HepG2 (cell line): ENCODE results near the gene PHF5A. TPM values are rescaled to one million over a fixed set of nuclear protein-coding genes. Genes with fewer than 3 reads are reported as not detected.

Experiments used
- ATAC-seq: fragments of 200-7000 bp; cut with Tn5 transposase; 3 replicates; pipeline ENCODE4 v1.9.1; 2020; ENCODE audit warnings: mild to moderate bottlenecking, moderate library complexity
- BruUV-seq: library from RNA; stranded (reverse); fragments of 400-500 nt; replicated peaks from 2 replicates; lab custom pipeline; 2021; lab: Mats Ljungman, UMichigan
- CTCF ChIA-PET: fragments of 300-600 bp; formaldehyde crosslinking; extraction: SDS; loops from one replicate; lab custom pipeline; 2021; ENCODE audit warnings: low total read pairs, inconsistent platforms, low intra/inter-chr PET ratio; lab: Yijun Ruan, JAX
- POLR2A ChIA-PET: fragments of 350-600 bp; sonication (Branson Sonifier 250); formaldehyde crosslinking; loops from one replicate; lab custom pipeline; 2020; ENCODE audit warnings: antibody characterized with exemption, inconsistent platforms; lab: Yijun Ruan, JAX
- DNase-seq: peaks from one replicate; pipeline ENCODE4 v3.0.0-alpha.2; 2015; ENCODE audit warnings: low spot score
- FAIRE-seq: peaks from 3 replicates; lab custom pipeline; 2011; peaks lifted over from hg19 to GRCh38; lab: Jason Lieb, UNC
- H2AFZ ChIP-seq: one replicate; pipeline ENCODE4 v1.6.1; 2011; ENCODE audit warnings: low read length, inconsistent platforms
- H3K27ac ChIP-seq: fragments of 300-600 bp; 3 replicates; pipeline ENCODE4 v1.8.0; 2011; ENCODE audit warnings: mixed run types, mild to moderate bottlenecking, mixed read lengths, low read length, inconsistent platforms; ENCODE audit not compliant: insufficient read depth; ENCODE audit errors: extremely low read length
- H3K27me3 ChIP-seq, 2 experiments: fragments of 200-600 bp in 1 of 2; 2 replicates in 1 of 2; 3 replicates in 1 of 2; pipeline versions ENCODE4 v1.6.0 to v1.8.0; 2011; ENCODE audit warnings: low read length in 2 of 2, mild to moderate bottlenecking in 2 of 2, moderate library complexity in 2 of 2, inconsistent platforms in 1 of 2; ENCODE audit not compliant: insufficient read depth in 2 of 2, control insufficient read depth in 1 of 2
- H3K36me3 ChIP-seq, 2 experiments: fragments of 200-600 bp in 1 of 2; replicated peaks in 1 of 2; 2 replicates in 1 of 2; 3 replicates in 1 of 2; pipeline versions ENCODE4 v1.5.1 to v1.8.0; 2011; ENCODE audit warnings: low read length in 2 of 2, inconsistent platforms in 1 of 2; ENCODE audit not compliant: insufficient read depth in 2 of 2, control insufficient read depth in 1 of 2
- H3K4me1 ChIP-seq: 2 replicates; pipeline ENCODE4 v1.5.1; 2012; ENCODE audit warnings: low read length, inconsistent platforms; ENCODE audit not compliant: insufficient read depth
- H3K4me2 ChIP-seq: 2 replicates; pipeline ENCODE4 v1.6.0; 2011; ENCODE audit warnings: low read depth, low read length, inconsistent platforms
- H3K4me3 ChIP-seq, 3 experiments: fragments of 200-600 bp in 1 of 3; sonication (generic), shearing (Covaris generic) in 1 of 3; replicated peaks in 1 of 3; 2 replicates each; pipeline ENCODE4 v1.5.1; 2011 to 2016; ENCODE audit warnings: low read length in 3 of 3, inconsistent platforms in 2 of 3, low read depth in 2 of 3, mild to moderate bottlenecking in 2 of 3, control low read depth in 1 of 3, mixed read lengths in 1 of 3; ENCODE audit not compliant: insufficient read depth in 1 of 3
- H3K79me2 ChIP-seq: one replicate; pipeline ENCODE4 v1.6.1; 2011; ENCODE audit warnings: low read length, inconsistent platforms; ENCODE audit not compliant: insufficient read depth
- H3K9ac ChIP-seq: 2 replicates; pipeline ENCODE4 v1.6.0; 2011; ENCODE audit warnings: mild to moderate bottlenecking, low read depth, low read length, inconsistent platforms; ENCODE audit not compliant: insufficient read depth
- H3K9me3 ChIP-seq: 2 replicates; pipeline ENCODE4 v1.5.1; 2012; ENCODE audit warnings: mild to moderate bottlenecking, low read length
- H4K20me1 ChIP-seq: 2 replicates; pipeline ENCODE4 v1.6.0; 2011; ENCODE audit warnings: inconsistent platforms, mild to moderate bottlenecking, low read length, moderate library complexity; ENCODE audit not compliant: insufficient read depth
- BCL3 ChIP-seq: sonication (generic); formaldehyde crosslinking; IDR thresholded peaks from 2 replicates; pipeline ENCODE4 v1.5.1; 2020; ENCODE audit warnings: mild to moderate bottlenecking, missing genetic modification reagents, moderate library complexity
- KDM1A ChIP-seq: IDR thresholded peaks from 2 replicates; pipeline ENCODE4 v1.6.1; 2016; ENCODE audit warnings: missing compliant biosample characterization
- MAFF ChIP-seq: IDR thresholded peaks from 2 replicates; pipeline ENCODE4 v1.6.1; 2011; ENCODE audit warnings: low read depth, low read length, improper control_type of control experiment
- REXO4 ChIP-seq: sonication (generic); formaldehyde crosslinking; IDR thresholded peaks from 2 replicates; pipeline ENCODE4 v1.8.0; 2022; ENCODE audit warnings: missing genetic modification reagents, mild to moderate bottlenecking, borderline replicate concordance
- RFXAP ChIP-seq: sonication (generic); formaldehyde crosslinking; IDR thresholded peaks from 2 replicates; pipeline ENCODE4 v1.4.0; 2020; ENCODE audit warnings: missing genetic modification reagents, borderline replicate concordance
- SIN3B ChIP-seq: fragments of 150-350 bp; IDR thresholded peaks from 2 replicates; pipeline ENCODE4 v1.6.1; 2014; ENCODE audit warnings: low read length
- SKIL ChIP-seq: sonication (generic); formaldehyde crosslinking; IDR thresholded peaks from 2 replicates; pipeline ENCODE4 v1.8.0; 2022; ENCODE audit warnings: missing genetic modification reagents, mild to moderate bottlenecking, moderate library complexity, borderline replicate concordance
- SMAD1 ChIP-seq: sonication (generic); formaldehyde crosslinking; IDR thresholded peaks from 2 replicates; pipeline ENCODE4 v1.4.0; 2020; ENCODE audit warnings: missing genetic modification reagents, low read depth, mild to moderate bottlenecking, borderline replicate concordance
- YEATS2 ChIP-seq: sonication (generic); formaldehyde crosslinking; IDR thresholded peaks from 2 replicates; pipeline ENCODE4 v1.4.0; 2020; ENCODE audit warnings: missing genetic modification reagents, borderline replicate concordance
- ZBTB40 ChIP-seq, 2 experiments: fragments of 450-650 bp in 1 of 2; sonication (generic) in 1 of 2; formaldehyde crosslinking in 1 of 2; IDR thresholded peaks; 2 replicates each; pipeline versions ENCODE4 v1.6.1 to v1.8.0; 2016 to 2022; ENCODE audit warnings: antibody characterized with exemption in 1 of 2, mild to moderate bottlenecking in 1 of 2, missing genetic modification reagents in 1 of 2
- ZNF138 ChIP-seq: sonication (generic); formaldehyde crosslinking; IDR thresholded peaks from 2 replicates; pipeline ENCODE4 v1.5.0; 2020; ENCODE audit warnings: mild to moderate bottlenecking, low read depth, missing genetic modification reagents
- ZNF501 ChIP-seq: sonication (generic); formaldehyde crosslinking; IDR thresholded peaks from 2 replicates; pipeline ENCODE4 v1.5.1; 2020; ENCODE audit warnings: mild to moderate bottlenecking, moderate library complexity, missing genetic modification reagents
- WGBS: methylation state at CpG from one replicate; pipeline ENCODE4 v1.1.6; 2017; ENCODE audit warnings: low lambda C conversion rate; 5-methylcytosine and 5-hydroxymethylcytosine counted together
- in situ Hi-C: cut with HindIII; loops from 2 replicates; pipeline ENCODE4 v1.10.0; 2017; ENCODE audit warnings: low pct_unique_long_range_greater_than_20kb; ENCODE audit not compliant: extremely low pct_ligation_motif_present
- intact Hi-C: fragments of 100-400 bp; cut with micrococcal nuclease; formaldehyde crosslinking; loops from one replicate; pipeline ENCODE4 v1.10.0; 2022; ENCODE audit not compliant: unreplicated experiment
- polyA plus RNA-seq, 8 experiments: library from polyadenylated mRNA; depleted of rRNA in 3 of 8; stranded (reverse) in 7 of 8; unstranded in 1 of 8; fragments of >200 nt; fragmentation: Illumina TruSeq in 4 of 8; extraction: Trizol in 4 of 8; gene quantifications; 2 replicates each; pipeline versions ENCODE4 v1.2.1 to v1.2.3, GENCODE V29; 2011 to 2016; ENCODE audit warnings: low read depth in 4 of 8, missing spikeins in 1 of 8, mixed read lengths in 1 of 8; ENCODE audit not compliant: insufficient read depth in 1 of 8
- total RNA-seq, 5 experiments: library from RNA; depleted of rRNA; stranded (reverse); fragments of >200 nt; fragmentation: Illumina TruSeq; extraction: Trizol; gene quantifications; 2 replicates each; pipeline ENCODE4 v1.2.3, GENCODE V29; 2016; ENCODE audit warnings: low read depth in 1 of 5

PHF5A gene
- total and polyA plus RNA-seq, 2 of the 13 experiments (the other 11 are each of a cell fraction or from before 2014, with no cell fraction given), result 56.6 to 105 TPM

- intact Hi-C loops (no loop called here), in situ Hi-C loops (no loop called here)
- 92% methylated on average over 7 of the region's 7 CpGs for WGBS
- no TSS peak for BruUV-seq
- FAIRE-seq, result no peak
- peaks cover 80% of the 10 kb centered on the region for H3K79me2 ChIP-seq
- H3K9me3 ChIP-seq, result no peaks in the 10 kb centered on the region
- H2AFZ ChIP-seq, result no peak overlapping the region
- peaks cover 29% of the 10 kb centered on the region for H3K4me1 ChIP-seq
- ATAC-seq, result no peak
- H3K4me3 ChIP-seq, result no peak overlapping the region
- H3K27me3 ChIP-seq, result no peaks in the 10 kb centered on the region
- peaks cover 11% of the 10 kb centered on the region for H4K20me1 ChIP-seq
- no peak overlapping the region for H3K9ac ChIP-seq
- ChIA-PET POLR2A (no interaction called here), CTCF (no interaction called here)
- H3K27ac ChIP-seq, result no peak overlapping the region
- no peak for DNase-seq
- no peak overlapping the region for H3K4me2 ChIP-seq
- H3K36me3 ChIP-seq, result no peaks in the 10 kb centered on the region; a peak in 3 of 5 replicates
- TF ChIP-seq ZBTB40 (IDR thresholded peaks at IDR 0.05) (no peak), ZBTB40 (CRISPR knock-in tag; IDR thresholded peaks at IDR 0.05) (no peak), KDM1A (CRISPR knock-in tag) (no peak), RFXAP (CRISPR knock-in tag) (no peak), ZNF501 (CRISPR knock-in tag) (no peak), ZNF138 (CRISPR knock-in tag) (no peak), SIN3B (no peak), SMAD1 (no peak), MAFF (no peak), YEATS2 (no peak), BCL3 (CRISPR knock-in tag) (no peak), SKIL (no peak), REXO4 (CRISPR knock-in tag) (no peak)
Measured at GRCh38 chr22:41485033-41485432, 16.5 kb upstream of the PHF5A start.
